DND-41 (cell line): Measurements from ENCODE around the gene DEFB124.

Experiments used
- ATAC-seq: fragments of 200-7000 bp; cut with Tn5 transposase; 3 replicates; pipeline ENCODE4 v1.9.1; 2021; ENCODE audit warnings: low read depth; ENCODE audit not compliant: insufficient read depth
- DNase-seq: peaks from one replicate; pipeline ENCODE4 v3.0.0-alpha.2; 2020
- H2AFZ ChIP-seq: 2 replicates; pipeline ENCODE4 v1.6.0; 2012; ENCODE audit warnings: low read depth, low read length
- H3K27ac ChIP-seq: 2 replicates; pipeline ENCODE4 v1.5.1; 2012; ENCODE audit warnings: low read length, inconsistent platforms
- H3K27me3 ChIP-seq: fragments of 200-600 bp; sonication (generic); 2 replicates; pipeline ENCODE4 v1.6.0; 2012; ENCODE audit warnings: low read length, mild to moderate bottlenecking, inconsistent platforms; ENCODE audit not compliant: insufficient read depth, poor library complexity
- H3K36me3 ChIP-seq: 2 replicates; pipeline ENCODE4 v1.5.1; 2012; ENCODE audit warnings: low read length, inconsistent platforms; ENCODE audit not compliant: insufficient read depth
- H3K4me1 ChIP-seq: 2 replicates; pipeline ENCODE4 v1.5.1; 2012; ENCODE audit warnings: mild to moderate bottlenecking, low read length; ENCODE audit not compliant: insufficient read depth
- H3K4me2 ChIP-seq: 2 replicates; pipeline ENCODE4 v1.6.0; 2012; ENCODE audit warnings: mild to moderate bottlenecking, moderate library complexity, low read length, inconsistent platforms; ENCODE audit not compliant: insufficient read depth
- H3K4me3 ChIP-seq, 2 experiments: fragments of 200-600 bp in 1 of 2; shearing (Covaris generic) in 1 of 2; 2 replicates each; pipeline ENCODE4 v1.5.1; 2012 to 2016; ENCODE audit warnings: inconsistent platforms in 2 of 2, low read length in 2 of 2, mild to moderate bottlenecking in 2 of 2, low read depth in 1 of 2, moderate library complexity in 1 of 2
- H3K79me2 ChIP-seq: 2 replicates; pipeline ENCODE4 v1.6.0; 2012; ENCODE audit warnings: low read length, inconsistent platforms; ENCODE audit not compliant: insufficient read depth
- H3K9ac ChIP-seq: 2 replicates; pipeline ENCODE4 v1.6.0; 2012; ENCODE audit warnings: low read depth, mild to moderate bottlenecking, inconsistent platforms, low read length, moderate library complexity
- H3K9me3 ChIP-seq: 2 replicates; pipeline ENCODE4 v1.5.1; 2012; ENCODE audit warnings: low read length, moderate library complexity, mild to moderate bottlenecking, inconsistent platforms; ENCODE audit not compliant: insufficient read depth, severe bottlenecking
- H4K20me1 ChIP-seq: 2 replicates; pipeline ENCODE4 v1.6.0; 2012; ENCODE audit warnings: low read length; ENCODE audit not compliant: insufficient read depth
- EZH2 ChIP-seq: IDR thresholded peaks from 3 replicates; pipeline ENCODE4 v1.6.1; 2012; ENCODE audit warnings: borderline replicate concordance, low read depth, mild to moderate bottlenecking, moderate library complexity, low read length, inconsistent platforms; ENCODE audit not compliant: severe bottlenecking
- TF ChIP-seq, protein P1 (sequence below): IDR thresholded peaks from 2 replicates; pipeline ENCODE4 v1.5.1; 2012; ENCODE audit warnings: borderline replicate concordance, low read length, moderate library complexity, mild to moderate bottlenecking; ENCODE audit not compliant: poor library complexity, severe bottlenecking; ENCODE audit errors: extremely low read depth

DEFB124 gene

DNA sequence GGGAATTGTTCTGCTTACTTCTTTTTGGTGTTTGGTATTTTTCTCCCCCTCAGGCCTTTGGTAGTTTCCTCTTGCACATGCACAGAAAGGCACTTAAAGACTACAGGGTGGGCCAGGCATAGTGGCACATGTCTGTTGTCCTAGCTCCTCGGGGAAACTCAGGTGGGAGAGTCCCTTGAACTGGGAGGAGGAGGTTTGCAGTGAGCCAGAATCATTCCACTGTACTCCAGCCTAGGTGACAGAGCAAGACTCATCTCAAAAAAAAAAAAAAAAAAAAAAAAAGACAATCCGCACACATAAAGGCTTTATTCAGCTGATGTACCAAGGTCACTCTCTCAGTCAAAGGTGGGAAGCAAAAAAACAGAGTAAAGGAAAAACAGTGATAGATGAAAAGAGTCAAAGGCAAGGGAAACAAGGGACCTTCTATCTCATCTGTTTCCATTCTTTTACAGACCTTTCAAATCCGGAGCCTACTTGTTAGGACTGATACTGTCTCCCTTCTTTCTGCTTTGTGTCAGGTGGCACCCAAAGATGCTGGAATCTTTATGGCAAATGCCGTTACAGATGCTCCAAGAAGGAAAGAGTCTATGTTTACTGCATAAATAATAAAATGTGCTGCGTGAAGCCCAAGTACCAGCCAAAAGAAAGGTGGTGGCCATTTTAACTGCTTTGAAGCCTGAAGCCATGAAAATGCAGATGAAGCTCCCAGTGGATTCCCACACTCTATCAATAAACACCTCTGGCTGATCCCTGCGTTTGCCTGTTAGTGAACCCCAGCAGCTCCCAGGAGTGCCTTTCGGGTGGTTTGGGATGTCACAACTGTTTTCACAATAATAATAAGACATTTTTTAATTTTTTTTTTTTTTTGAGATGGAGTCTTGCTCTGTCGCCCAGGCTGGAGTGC, 25.2 kb downstream of the DEFB124 start:
- Histone ChIP-seq H3K9me3 (no peaks in the 10 kb centered on the region), H3K4me1 (no peaks in the 10 kb centered on the region), H3K4me2 (no peak overlapping the region), H3K36me3 (no peaks in the 10 kb centered on the region), H3K9ac (no peak overlapping the region), H3K27ac (no peak overlapping the region), H4K20me1 (no peaks in the 10 kb centered on the region), H2AFZ (no peak overlapping the region), H3K27me3 (no peaks in the 10 kb centered on the region), H3K79me2 (no peaks in the 10 kb centered on the region), H3K4me3 (no peak overlapping the region)
- DNase-seq (no peak), ATAC-seq (no peak)
- no peak for TF ChIP-seq EZH2
- TF ChIP-seq, protein P1, sequence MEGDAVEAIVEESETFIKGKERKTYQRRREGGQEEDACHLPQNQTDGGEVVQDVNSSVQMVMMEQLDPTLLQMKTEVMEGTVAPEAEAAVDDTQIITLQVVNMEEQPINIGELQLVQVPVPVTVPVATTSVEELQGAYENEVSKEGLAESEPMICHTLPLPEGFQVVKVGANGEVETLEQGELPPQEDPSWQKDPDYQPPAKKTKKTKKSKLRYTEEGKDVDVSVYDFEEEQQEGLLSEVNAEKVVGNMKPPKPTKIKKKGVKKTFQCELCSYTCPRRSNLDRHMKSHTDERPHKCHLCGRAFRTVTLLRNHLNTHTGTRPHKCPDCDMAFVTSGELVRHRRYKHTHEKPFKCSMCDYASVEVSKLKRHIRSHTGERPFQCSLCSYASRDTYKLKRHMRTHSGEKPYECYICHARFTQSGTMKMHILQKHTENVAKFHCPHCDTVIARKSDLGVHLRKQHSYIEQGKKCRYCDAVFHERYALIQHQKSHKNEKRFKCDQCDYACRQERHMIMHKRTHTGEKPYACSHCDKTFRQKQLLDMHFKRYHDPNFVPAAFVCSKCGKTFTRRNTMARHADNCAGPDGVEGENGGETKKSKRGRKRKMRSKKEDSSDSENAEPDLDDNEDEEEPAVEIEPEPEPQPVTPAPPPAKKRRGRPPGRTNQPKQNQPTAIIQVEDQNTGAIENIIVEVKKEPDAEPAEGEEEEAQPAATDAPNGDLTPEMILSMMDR = no peak

DNA sequence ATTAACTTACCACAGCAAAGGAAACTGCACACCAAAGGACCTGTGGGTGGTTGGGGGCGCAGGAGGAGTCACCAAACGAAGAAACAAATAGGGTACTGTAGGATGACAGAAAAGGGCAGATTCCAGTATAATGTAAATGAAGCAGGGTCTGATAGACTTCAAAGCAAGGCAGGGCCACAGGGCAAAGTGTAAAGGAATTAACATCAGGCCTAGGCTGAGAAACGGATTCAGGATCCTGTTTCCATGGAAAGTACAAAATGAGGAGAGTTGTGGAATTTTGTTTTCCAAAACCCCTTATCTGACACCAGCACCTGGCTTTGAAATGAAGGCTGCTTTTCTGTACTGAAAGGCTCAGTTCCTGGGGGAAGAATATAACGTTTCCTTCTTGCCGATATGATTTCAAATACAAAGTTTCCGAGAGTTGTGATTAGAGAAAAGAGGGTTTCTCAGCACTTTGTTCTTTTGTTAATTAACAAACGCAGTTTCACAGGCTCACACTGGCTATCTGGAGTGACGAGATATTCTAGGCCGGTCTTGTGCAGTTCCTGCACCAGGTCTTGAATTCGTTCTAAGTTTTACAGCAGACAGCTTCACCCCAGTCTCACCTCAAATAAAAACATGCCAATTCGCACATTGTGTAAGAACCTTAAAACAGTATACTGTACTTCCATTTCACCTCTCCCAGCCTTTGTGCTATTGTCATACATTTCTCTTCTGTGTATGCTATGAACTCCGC, 28.7 kb downstream of the DEFB124 start:
- no peaks in the 10 kb centered on the region for H3K27me3 ChIP-seq
- H3K4me2 ChIP-seq = no peak overlapping the region
- H2AFZ ChIP-seq = no peak overlapping the region
- no peaks in the 10 kb centered on the region for H3K36me3 ChIP-seq
- H3K4me1 ChIP-seq = no peaks in the 10 kb centered on the region
- H3K9ac ChIP-seq = no peak overlapping the region
- H4K20me1 ChIP-seq = no peaks in the 10 kb centered on the region
- no peak overlapping the region for H3K4me3 ChIP-seq
- H3K79me2 ChIP-seq = no peaks in the 10 kb centered on the region
- TF ChIP-seq EZH2 = no peak
- TF ChIP-seq, protein P1 = no peak
- ATAC-seq = no peak
- DNase-seq = no peak
- H3K27ac ChIP-seq = no peak overlapping the region
- no peaks in the 10 kb centered on the region for H3K9me3 ChIP-seq

DNA sequence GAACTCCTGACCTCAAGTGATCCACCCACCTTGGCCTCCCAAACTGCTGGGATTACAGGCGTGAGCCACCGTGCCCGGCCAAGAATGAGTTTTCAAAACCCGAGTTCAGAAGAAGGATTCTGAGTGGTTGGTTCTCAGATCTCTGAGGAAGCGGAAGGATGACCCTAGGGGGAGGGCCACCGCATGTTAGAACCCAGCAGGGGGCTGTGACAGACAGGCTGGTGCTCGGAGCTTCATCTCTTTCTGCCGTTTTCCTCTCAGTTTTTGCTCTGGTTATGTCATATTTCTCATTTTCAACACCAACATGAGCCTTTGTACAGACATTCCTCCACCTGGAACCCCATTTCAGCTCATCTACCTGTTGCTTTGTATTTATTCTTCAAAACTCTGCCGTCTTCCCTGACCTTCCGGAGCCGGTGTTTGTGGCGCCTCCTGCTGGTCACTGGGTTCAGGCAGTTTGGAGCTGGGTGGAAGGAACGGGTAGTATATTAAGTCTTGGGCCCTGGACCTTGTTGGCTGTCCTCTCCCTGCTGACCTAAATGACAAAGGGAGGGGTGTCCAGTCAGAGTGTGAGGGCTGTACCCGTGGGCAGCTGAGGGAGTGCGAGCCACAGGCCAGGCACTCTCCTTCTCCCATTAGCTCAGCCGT, 34.8 kb downstream of the DEFB124 start, which contains the start of gene DEFB123:
TSS of gene DEFB123 (plus strand) at position 621 of the 648 bp plus-strand sequence. CDS start 67 bp downstream, outside the sequence.
- no peaks in the 10 kb centered on the region for H3K27me3 ChIP-seq
- no peaks in the 10 kb centered on the region for H3K36me3 ChIP-seq
- no peaks in the 10 kb centered on the region for H4K20me1 ChIP-seq
- no peak within 1 kb of the TSS for H2AFZ ChIP-seq
- no peak within 1 kb of the TSS for H3K4me3 ChIP-seq
- no peak within 1 kb of the TSS for H3K27ac ChIP-seq
- H3K4me1 ChIP-seq = no peaks in the 10 kb centered on the region
- DNase-seq (peak; percentile 19), ATAC-seq (no peak)
- H3K4me2 ChIP-seq = no peak within 1 kb of the TSS
- no peaks in the 10 kb centered on the region for H3K9me3 ChIP-seq
- no peaks in the 10 kb centered on the region for H3K79me2 ChIP-seq
- TF ChIP-seq, protein P1 = peak; percentile 59
- TF ChIP-seq EZH2 = no peak
- H3K9ac ChIP-seq = no peak within 1 kb of the TSS
